Endothelial cell of umbilical vein (primary cell): Measurements from ENCODE around the gene GULP1.

ENCODE experiments used
- JUN ChIP-seq: IDR thresholded peaks from 2 replicates; pipeline ENCODE4 v1.6.1; 2011; ENCODE audit warnings: borderline replicate concordance, low read depth; ENCODE audit not compliant: insufficient read length, insufficient read depth
- TF ChIP-seq, protein P1 (sequence below): IDR thresholded peaks from 2 replicates; pipeline ENCODE4 v1.6.1; 2011; ENCODE audit not compliant: insufficient read depth, insufficient read length
- TF ChIP-seq, protein P2 (sequence below), 2 donors: IDR thresholded peaks; 1 replicate in 1 of 2; 2 replicates in 1 of 2; pipeline ENCODE4 v1.5.1; 2011; ENCODE audit warnings: low read length in 2 of 2, mild to moderate bottlenecking in 2 of 2, moderate library complexity in 2 of 2, control low read depth in 1 of 2, inconsistent platforms in 1 of 2, low read depth in 1 of 2; ENCODE audit not compliant: insufficient read depth in 1 of 2; ENCODE audit errors: extremely low read depth in 1 of 2

DNA sequence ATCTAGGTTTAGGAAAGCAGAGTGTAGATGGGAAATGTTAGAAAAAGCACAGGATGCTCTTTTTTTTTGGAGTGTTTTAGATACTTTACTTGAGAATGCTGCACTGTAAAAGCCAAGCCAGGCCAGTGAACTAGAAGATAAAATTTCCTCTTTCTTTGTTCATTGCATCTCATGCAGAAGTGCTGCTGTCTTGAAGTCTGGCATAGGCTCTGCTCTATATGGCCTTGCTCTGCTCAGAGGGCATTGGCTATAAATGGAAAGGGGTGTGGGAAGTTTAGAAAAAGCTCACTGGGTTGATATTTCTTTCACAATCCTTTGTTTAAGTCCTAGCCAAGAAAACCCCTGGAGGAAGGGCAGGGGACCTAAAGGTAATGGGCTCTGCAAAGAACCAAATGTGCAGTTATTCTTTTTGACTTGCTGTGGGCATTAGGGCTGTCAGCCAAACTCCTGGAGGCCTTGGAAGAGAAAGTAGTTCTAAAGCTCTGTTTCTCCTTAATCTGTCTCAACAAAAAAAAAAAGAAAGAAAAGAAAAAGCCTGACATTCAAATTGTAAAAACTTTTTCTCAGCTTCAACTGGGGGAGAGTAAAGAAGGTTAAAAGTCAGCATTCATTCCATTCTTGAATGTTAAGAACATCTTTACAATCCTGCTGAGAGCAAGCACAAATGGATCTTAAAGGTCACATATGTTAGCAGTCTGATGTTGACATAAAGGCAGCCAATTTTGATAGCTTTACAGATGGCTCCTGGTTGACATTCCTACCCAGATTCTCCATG, 338.3 kb downstream of the GULP1 start:
- TF ChIP-seq, protein P1, sequence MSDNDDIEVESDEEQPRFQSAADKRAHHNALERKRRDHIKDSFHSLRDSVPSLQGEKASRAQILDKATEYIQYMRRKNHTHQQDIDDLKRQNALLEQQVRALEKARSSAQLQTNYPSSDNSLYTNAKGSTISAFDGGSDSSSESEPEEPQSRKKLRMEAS = no peak
- TF ChIP-seq, protein P2, sequence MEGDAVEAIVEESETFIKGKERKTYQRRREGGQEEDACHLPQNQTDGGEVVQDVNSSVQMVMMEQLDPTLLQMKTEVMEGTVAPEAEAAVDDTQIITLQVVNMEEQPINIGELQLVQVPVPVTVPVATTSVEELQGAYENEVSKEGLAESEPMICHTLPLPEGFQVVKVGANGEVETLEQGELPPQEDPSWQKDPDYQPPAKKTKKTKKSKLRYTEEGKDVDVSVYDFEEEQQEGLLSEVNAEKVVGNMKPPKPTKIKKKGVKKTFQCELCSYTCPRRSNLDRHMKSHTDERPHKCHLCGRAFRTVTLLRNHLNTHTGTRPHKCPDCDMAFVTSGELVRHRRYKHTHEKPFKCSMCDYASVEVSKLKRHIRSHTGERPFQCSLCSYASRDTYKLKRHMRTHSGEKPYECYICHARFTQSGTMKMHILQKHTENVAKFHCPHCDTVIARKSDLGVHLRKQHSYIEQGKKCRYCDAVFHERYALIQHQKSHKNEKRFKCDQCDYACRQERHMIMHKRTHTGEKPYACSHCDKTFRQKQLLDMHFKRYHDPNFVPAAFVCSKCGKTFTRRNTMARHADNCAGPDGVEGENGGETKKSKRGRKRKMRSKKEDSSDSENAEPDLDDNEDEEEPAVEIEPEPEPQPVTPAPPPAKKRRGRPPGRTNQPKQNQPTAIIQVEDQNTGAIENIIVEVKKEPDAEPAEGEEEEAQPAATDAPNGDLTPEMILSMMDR (IDR thresholded peaks at IDR 0.05; ENCODE audit: extremely low read depth in 1 of 2, insufficient read depth in 1 of 2, low read depth in 1 of 2, low read length in 2 of 2) = no peak
- no peak for TF ChIP-seq JUN
